ENCODE data around the gene CYB561.

The CYB561 gene

GRCh38 chr17:63445954-63446752, at the start of gene CYB561:
CYB561 (minus strand) TSS chr17:63446306; CDS start chr17:63437547, 8,759 bp downstream.
- DNase-seq = peak; percentile 26

GRCh38 chr17:63495491-63495890, 49.4 kb upstream of the CYB561 start:
- DNase-seq = no peak

- no peak for DNase-seq
Measured at GRCh38 chr17:63494300-63494928, 48.3 kb upstream of the CYB561 start.

GRCh38 chr17:63493411-63493810, 47.3 kb upstream of the CYB561 start:
- no peak for DNase-seq

GRCh38 chr17:63492940-63493339, 46.8 kb upstream of the CYB561 start:
- no peak for DNase-seq

- no peak for DNase-seq
Measured at GRCh38 chr17:63491977-63492618, 46.0 kb upstream of the CYB561 start.

- DNase-seq = no peak
Measured at GRCh38 chr17:63491413-63491812, 45.3 kb upstream of the CYB561 start.

- DNase-seq = no peak
Measured at GRCh38 chr17:63490858-63491400, 44.8 kb upstream of the CYB561 start.

- no peak for DNase-seq
Measured at GRCh38 chr17:63490329-63490728, 44.2 kb upstream of the CYB561 start.

- no peak for DNase-seq
Measured at GRCh38 chr17:63489291-63489690, 43.2 kb upstream of the CYB561 start.

GRCh38 chr17:63488851-63489250, 42.7 kb upstream of the CYB561 start:
- no peak for DNase-seq

GRCh38 chr17:63487014-63487339, 40.9 kb upstream of the CYB561 start:
- DNase-seq = no peak

- DNase-seq = no peak
Measured at GRCh38 chr17:63486317-63487013, 40.4 kb upstream of the CYB561 start.

GRCh38 chr17:63483655-63484575, 37.8 kb upstream of the CYB561 start:
- no peak for DNase-seq

GRCh38 chr17:63483038-63483437, 36.9 kb upstream of the CYB561 start:
- no peak for DNase-seq

GRCh38 chr17:63482509-63482908, 36.4 kb upstream of the CYB561 start:
- DNase-seq = no peak

- DNase-seq = no peak
Measured at GRCh38 chr17:63481488-63481870, 35.4 kb upstream of the CYB561 start.

GRCh38 chr17:63480826-63481487, 34.9 kb upstream of the CYB561 start:
- peak; percentile 63 for DNase-seq

GRCh38 chr17:63480192-63480784, 34.2 kb upstream of the CYB561 start:
- DNase-seq = no peak

- DNase-seq = no peak
Measured at GRCh38 chr17:63479495-63480184, 33.5 kb upstream of the CYB561 start.
